GM18870 (cell line): ENCODE data around the gene FLOT2.
"Not testable (repeated sequence)": the region's sequence is repeated elsewhere in the genome, so short reads cannot be mapped to it uniquely, and the experiment has no call there.

Source experiments
- ATAC-seq: cut with Tn5 transposase; IDR thresholded peaks from one replicate; pipeline ENCODE4 v1.9.1; 2021; ENCODE audit warnings: moderate library complexity; ENCODE audit not compliant: unreplicated experiment

FLOT2 gene

DNA sequence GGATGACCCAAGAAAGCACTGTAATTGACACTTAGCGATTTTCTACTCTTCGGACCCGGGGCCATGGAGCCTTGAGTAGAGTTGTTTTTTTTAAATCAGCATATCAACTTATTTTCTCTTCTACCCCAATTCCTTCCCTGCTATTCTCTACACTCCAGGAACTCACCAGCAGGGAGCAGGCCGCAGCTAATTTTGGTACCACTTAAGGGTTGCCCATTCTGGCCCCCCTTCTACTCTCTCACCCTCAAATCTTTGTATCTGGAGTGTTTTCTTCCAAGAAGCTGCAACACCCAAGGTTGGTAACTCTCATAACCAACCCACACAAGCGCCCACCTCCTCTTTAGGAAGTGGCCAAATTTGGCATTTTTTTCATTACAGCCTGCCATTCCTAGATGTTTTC, 48.3 kb downstream of the FLOT2 start:
- no peak for ATAC-seq

DNA sequence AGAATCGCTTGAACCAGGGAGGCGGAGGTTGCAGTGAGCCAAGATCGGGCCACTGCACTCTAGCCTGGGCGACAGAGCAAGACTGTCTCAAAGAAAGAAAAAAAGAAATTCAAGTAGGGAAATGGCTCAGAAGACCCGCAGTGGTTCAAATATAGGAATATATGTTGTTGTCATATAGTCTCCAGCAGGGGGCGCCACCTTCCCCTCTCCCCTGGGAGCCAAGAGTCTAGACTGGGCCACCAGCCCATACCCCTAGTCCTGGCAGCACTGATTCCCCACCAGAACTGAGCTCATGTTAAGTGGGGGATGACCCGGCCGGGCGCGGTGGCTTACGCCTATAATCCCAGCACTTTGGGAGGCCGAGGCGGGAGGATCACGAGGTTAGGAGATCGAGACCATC, 48.9 kb downstream of the FLOT2 start:
- not testable (repeated sequence) for ATAC-seq

DNA sequence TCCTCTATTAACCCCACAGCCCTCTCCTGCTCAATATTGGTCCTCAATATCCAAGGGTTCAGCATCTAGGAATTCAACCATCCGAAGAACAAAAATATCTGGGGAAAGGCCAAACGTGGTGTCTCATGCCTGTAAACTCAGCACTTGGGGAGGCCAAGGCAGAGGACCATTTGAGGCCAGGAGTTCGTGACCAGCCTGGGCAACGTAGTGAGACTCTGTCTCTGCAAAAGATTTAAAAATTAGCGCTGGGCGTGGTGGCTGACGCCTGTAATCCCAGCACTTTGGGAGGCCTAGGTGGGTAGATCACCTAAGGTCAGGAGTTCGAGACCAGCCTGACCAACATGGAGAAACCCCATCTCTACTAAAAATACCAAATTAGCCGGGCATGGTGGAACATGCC, 50.8 kb downstream of the FLOT2 start:
- not testable (repeated sequence) for ATAC-seq

DNA sequence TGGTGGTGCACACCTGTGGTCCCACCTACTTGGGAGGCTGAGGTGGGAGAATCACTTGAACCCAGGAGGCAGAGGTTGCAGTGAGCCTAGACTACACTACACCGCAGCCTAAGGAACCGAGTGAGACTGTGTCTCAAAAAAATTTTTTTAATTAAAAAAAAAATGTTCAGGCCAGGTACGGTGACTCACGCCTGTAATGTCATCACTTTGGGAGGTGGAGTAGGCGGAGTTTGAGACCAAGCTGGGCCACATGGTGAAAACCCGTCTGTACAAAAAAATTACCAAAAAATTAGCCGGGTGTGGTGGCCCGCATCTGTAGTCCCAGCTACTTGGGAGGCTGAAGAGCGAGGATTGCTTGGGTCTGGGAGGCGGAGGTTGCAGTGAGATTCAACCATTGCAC, 51.3 kb downstream of the FLOT2 start:
- no peak for ATAC-seq

DNA sequence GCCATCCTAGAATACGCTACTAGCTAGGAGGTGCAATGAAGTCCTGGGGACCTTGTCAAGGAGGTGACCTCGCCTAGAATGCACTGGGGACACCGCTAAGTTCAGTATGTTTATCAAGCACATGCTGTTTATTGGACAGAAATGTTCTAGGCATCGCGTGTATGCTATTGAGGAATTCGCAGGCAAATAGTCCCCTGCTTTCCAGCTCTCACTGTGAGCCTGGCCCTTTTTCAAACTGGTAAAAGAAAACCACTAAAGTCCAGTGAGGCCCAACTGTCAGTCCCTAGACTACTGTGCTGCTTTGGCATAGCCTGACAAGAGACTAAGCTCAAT, 53.8 kb downstream of the FLOT2 start:
- ATAC-seq = no peak

DNA sequence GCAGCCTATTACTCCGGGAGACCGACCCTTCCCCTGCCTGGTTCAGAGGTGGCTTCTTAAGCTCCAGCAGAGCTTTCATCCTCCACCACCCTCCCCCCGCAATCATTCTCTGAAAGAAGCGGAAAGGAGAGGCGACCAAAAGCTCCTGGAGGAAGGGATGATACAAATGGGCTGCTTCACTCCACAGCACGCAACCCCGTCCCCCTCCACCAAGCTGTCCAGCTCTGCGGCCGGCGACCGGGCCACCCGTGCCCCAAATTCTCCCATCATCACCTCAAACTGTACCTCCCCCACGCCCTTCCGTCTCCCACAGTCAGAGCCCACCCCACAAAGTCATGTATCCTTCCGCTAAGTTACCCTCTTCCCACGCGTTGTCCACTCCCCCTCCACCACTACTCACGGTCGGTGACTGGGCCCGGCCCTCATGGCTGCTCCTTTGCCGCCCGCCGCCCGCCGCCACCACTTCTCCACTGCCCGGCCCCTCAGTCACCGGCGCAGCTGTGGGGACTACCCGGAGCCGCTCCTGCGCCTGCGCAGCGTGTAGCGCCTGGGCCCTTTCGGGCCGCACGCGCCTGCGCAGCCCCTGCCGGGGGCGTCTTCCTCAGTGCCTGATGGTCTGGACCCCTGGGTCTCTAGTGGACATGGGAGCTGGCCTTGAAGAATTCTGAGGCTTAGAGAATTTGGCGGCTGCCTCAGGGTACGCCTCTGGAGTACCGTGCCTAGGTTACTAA, 55.1 kb downstream of the FLOT2 start, which contains the start of gene FAM222B:
Gene FAM222B (minus strand): TSS at position 509 of the 731 bp plus-strand sequence. CDS start 76,123 bp downstream, outside the sequence.
- ATAC-seq = no peak

DNA sequence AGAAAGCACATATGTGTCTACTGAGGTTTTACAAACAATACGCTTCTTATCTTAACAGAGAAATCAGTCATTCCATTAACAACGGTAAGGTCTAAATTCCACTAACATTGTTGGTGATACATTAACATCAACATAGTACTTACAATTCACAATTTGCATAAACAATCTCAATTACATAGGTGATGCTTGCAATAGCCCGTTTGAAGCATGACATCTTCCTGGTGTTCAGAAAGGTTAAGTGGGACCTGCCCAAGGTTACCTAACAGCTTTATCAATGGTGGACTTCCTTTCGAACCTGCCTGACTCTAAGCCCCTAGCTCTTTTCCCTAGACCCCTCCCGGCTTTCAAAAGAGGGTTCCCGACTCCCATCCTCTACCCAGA, 55.6 kb downstream of the FLOT2 start:
- ATAC-seq = no peak

DNA sequence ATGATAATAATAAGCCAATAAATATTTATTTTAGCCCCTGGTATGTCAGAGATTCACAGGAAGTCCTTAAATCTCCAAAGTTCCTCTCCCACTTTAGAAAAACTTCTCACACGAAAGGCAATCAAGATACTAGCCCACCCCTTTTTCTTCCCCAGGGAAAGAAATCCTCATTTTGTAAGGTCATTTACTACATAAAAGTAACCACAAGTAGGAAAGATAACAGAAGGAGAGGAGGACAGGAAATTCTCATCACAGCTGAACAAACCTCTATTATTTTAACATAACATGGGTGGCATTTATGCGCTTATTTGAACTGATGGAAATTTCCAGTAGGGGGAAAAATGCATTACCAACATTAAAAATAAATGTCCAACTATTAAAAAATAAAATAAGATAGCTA, 58.3 kb downstream of the FLOT2 start:
- ATAC-seq = no peak

DNA sequence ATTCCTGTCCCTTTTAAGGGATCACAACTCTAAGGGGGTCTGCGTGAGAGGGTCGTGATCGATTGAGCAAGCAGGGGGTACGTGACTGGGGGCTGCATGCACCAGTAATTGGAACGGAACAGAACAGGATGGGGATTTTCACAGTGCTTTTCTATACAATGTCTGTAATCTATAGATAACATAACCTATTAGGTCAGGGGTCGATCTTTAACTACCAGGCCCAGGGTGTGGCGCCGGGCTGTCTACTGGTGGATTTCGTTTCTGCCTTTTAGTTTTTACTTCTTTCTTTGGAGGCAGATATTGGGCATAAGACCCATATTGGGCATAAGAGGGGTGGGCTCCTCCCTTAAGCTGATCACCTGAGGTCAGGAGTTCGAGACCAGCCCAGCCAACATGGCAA, 61.0 kb downstream of the FLOT2 start:
- not testable (repeated sequence) for ATAC-seq

DNA sequence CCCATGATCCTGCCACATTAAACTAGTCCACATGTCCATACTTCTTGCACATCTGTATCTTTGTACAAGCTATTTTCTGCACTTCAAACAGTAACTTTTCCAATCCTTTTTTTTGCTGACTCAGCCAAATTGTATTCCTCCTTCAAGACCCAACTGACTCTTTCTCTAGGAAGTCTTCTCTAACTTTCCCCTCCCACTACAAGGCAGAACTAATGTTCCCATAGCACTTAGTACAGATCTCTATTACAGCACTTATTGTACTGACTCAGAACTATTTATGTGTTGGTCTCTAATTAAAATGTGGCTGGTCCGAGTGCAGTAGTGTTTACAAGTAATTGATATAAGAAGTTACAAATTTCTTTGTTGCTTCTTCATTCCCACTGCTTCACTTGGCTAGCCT, 63.1 kb downstream of the FLOT2 start:
- ATAC-seq = no peak
